ENCODE measurements around the gene SANBR.
"Not testable (repeated sequence)": the region's sequence is repeated elsewhere in the genome, so short reads cannot be mapped to it uniquely, and the experiment has no call there.

The SANBR gene

GRCh38 chr2:61034592-61034991 is 31.1 kb upstream of the SANBR start:
- not testable (repeated sequence) for H3K27me3 ChIP-seq (ENCODE audit: control insufficient read depth in 1 of 2, insufficient read depth in 2 of 2, low read length in 2 of 2); H3K4me3 ChIP-seq (ENCODE audit: low read length in 2 of 2); H3K27ac ChIP-seq (ENCODE audit: low read length); H3K9me3 ChIP-seq (ENCODE audit: control insufficient read depth in 2 of 2, low read length in 2 of 2); H3K9ac ChIP-seq (ENCODE audit: low read length in 2 of 2); H3K4me1 ChIP-seq (ENCODE audit: control insufficient read depth, insufficient read depth, low read length)
- peaks cover 16 to 24% of the 10 kb centered on the region in 2 donors for H3K36me3 ChIP-seq (ENCODE audit: control insufficient read depth in 2 of 2, insufficient read depth in 2 of 2, low read length in 2 of 2)

DNA sequence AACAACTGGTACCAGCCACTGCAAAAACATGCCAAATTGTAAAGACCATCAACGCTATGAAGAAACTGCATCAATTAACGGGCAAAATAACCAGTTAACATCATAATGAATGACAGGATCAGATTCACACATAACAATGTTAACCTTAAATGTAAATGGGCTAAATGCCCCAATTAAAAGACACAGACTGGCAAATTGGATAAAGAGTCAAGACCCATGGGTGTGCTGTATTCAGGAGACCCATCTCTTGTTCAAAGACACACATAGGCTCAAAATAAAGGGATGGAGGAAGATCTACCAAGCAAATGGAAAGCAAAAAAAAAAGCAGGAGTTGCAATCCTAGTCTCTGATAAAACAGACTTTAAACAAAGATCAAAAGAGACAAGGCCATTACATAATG is 29.0 kb upstream of the SANBR start:
- H3K9me3 ChIP-seq (ENCODE audit: control insufficient read depth in 2 of 2, low read length in 2 of 2); H3K9ac ChIP-seq (ENCODE audit: low read length in 2 of 2); H3K4me1 ChIP-seq (ENCODE audit: control insufficient read depth, insufficient read depth, low read length); H3K4me3 ChIP-seq (ENCODE audit: low read length in 2 of 2); H3K27ac ChIP-seq (ENCODE audit: low read length); H3K27me3 ChIP-seq (ENCODE audit: control insufficient read depth in 1 of 2, insufficient read depth in 2 of 2, low read length in 2 of 2): not testable (repeated sequence)
- H3K36me3 ChIP-seq (ENCODE audit: control insufficient read depth in 2 of 2, insufficient read depth in 2 of 2, low read length in 2 of 2), result peaks cover 11 to 20% of the 10 kb centered on the region in 2 donors

- no peaks in the 10 kb centered on the region for H3K36me3 ChIP-seq (ENCODE audit: control insufficient read depth in 2 of 2, insufficient read depth in 2 of 2, low read length in 2 of 2)
- no peak overlapping the region for H3K4me3 ChIP-seq (ENCODE audit: low read length in 2 of 2)
- H3K27ac ChIP-seq (ENCODE audit: low read length), result no peak overlapping the region
- no peak overlapping the region for H3K9ac ChIP-seq (ENCODE audit: low read length in 2 of 2)
- no peaks in the 10 kb centered on the region for H3K4me1 ChIP-seq (ENCODE audit: control insufficient read depth, insufficient read depth, low read length)
- no peaks in the 10 kb centered on the region for H3K27me3 ChIP-seq (ENCODE audit: control insufficient read depth in 1 of 2, insufficient read depth in 2 of 2, low read length in 2 of 2)
- no peaks in the 10 kb centered on the region for H3K9me3 ChIP-seq (ENCODE audit: control insufficient read depth in 2 of 2, low read length in 2 of 2)
These were observed 22.9 kb upstream of the SANBR start for GRCh38 chr2:61042807-61043206.

DNA sequence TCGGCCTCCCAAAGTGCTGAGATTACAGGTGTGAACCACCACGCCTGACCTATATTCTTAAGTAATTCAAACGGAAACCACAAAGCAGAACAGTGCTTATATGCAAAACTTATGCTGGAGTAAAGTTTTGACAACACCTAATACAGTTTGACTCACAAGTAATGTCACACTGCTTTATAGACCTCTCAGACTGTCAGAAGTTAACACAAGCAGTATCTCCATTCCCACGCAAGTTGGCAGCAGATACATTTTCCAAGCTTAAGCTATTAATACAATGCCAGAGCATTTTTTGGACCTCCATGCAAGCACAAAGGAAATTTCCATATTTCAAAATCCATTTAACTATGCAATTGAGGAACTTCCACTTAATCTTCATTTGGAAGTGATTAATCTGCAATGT is 21.0 kb upstream of the SANBR start:
- no peaks in the 10 kb centered on the region for H3K4me1 ChIP-seq (ENCODE audit: control insufficient read depth, insufficient read depth, low read length)
- H3K9me3 ChIP-seq (ENCODE audit: control insufficient read depth in 2 of 2, low read length in 2 of 2), result no peaks in the 10 kb centered on the region
- peaks cover 3 to 8% of the 10 kb centered on the region in 2 donors for H3K36me3 ChIP-seq (ENCODE audit: control insufficient read depth in 2 of 2, insufficient read depth in 2 of 2, low read length in 2 of 2)
- H3K27me3 ChIP-seq (ENCODE audit: control insufficient read depth in 1 of 2, insufficient read depth in 2 of 2, low read length in 2 of 2), result no peaks in the 10 kb centered on the region
- H3K27ac ChIP-seq (ENCODE audit: low read length), result no peak overlapping the region
- H3K4me3 ChIP-seq (ENCODE audit: low read length in 2 of 2), result no peak overlapping the region
- H3K9ac ChIP-seq (ENCODE audit: low read length in 2 of 2), result no peak overlapping the region

- Histone ChIP-seq H3K4me3 (ENCODE audit: low read length in 2 of 2) (no peak overlapping the region), H3K4me1 (ENCODE audit: control insufficient read depth, insufficient read depth, low read length) (no peaks in the 10 kb centered on the region), H3K27ac (ENCODE audit: low read length) (no peak overlapping the region), H3K9ac (ENCODE audit: low read length in 2 of 2) (no peak overlapping the region), H3K27me3 (ENCODE audit: control insufficient read depth in 1 of 2, insufficient read depth in 2 of 2, low read length in 2 of 2) (no peaks in the 10 kb centered on the region), H3K9me3 (ENCODE audit: control insufficient read depth in 2 of 2, low read length in 2 of 2) (no peaks in the 10 kb centered on the region), H3K36me3 (ENCODE audit: control insufficient read depth in 2 of 2, insufficient read depth in 2 of 2, low read length in 2 of 2) (peaks cover 3 to 8% of the 10 kb centered on the region in 2 donors)
These were observed 20.4 kb upstream of the SANBR start for GRCh38 chr2:61045226-61045625.

- Histone ChIP-seq H3K4me3 (ENCODE audit: low read length in 2 of 2) (no peak overlapping the region), H3K4me1 (ENCODE audit: control insufficient read depth, insufficient read depth, low read length) (no peaks in the 10 kb centered on the region), H3K9me3 (ENCODE audit: control insufficient read depth in 2 of 2, low read length in 2 of 2) (no peaks in the 10 kb centered on the region), H3K36me3 (ENCODE audit: control insufficient read depth in 2 of 2, insufficient read depth in 2 of 2, low read length in 2 of 2) (peaks cover 3 to 8% of the 10 kb centered on the region in 2 donors), H3K27ac (ENCODE audit: low read length) (no peak overlapping the region), H3K27me3 (ENCODE audit: control insufficient read depth in 1 of 2, insufficient read depth in 2 of 2, low read length in 2 of 2) (no peaks in the 10 kb centered on the region), H3K9ac (ENCODE audit: low read length in 2 of 2) (no peak overlapping the region)
These were observed 19.7 kb upstream of the SANBR start for GRCh38 chr2:61045999-61046398.

- no peak overlapping the region for H3K9ac ChIP-seq (ENCODE audit: low read length in 2 of 2)
- H3K4me3 ChIP-seq (ENCODE audit: low read length in 2 of 2), result no peak overlapping the region
- no peaks in the 10 kb centered on the region for H3K27me3 ChIP-seq (ENCODE audit: control insufficient read depth in 1 of 2, insufficient read depth in 2 of 2, low read length in 2 of 2)
- no peaks in the 10 kb centered on the region for H3K4me1 ChIP-seq (ENCODE audit: control insufficient read depth, insufficient read depth, low read length)
- H3K27ac ChIP-seq (ENCODE audit: low read length), result no peak overlapping the region
- H3K9me3 ChIP-seq (ENCODE audit: control insufficient read depth in 2 of 2, low read length in 2 of 2), result no peaks in the 10 kb centered on the region
- peaks cover 0 to 3% of the 10 kb centered on the region in 2 donors for H3K36me3 ChIP-seq (ENCODE audit: control insufficient read depth in 2 of 2, insufficient read depth in 2 of 2, low read length in 2 of 2)
These were observed 10.1 kb upstream of the SANBR start for GRCh38 chr2:61055557-61055956.

DNA sequence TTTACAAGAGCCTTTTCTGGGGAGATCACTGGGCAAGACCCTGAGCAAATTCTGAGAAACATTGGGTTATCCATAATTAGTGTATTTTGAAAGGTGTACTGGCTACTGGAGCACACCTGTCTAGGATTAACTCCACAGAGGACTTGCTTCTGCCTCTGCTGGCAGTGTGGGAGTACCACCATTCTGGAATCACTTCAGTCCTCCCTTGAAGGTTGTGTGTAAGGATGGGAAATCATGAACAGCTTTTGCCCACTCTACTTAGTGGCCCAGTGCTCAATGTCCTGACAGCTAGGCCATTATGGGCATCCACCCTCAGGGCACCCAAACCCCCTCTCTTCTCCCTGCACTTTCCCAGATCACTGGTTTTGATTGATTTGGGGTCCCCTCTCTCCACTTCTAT is 8.1 kb upstream of the SANBR start:
- Histone ChIP-seq H3K9me3 (ENCODE audit: control insufficient read depth in 2 of 2, low read length in 2 of 2) (no peaks in the 10 kb centered on the region), H3K27me3 (ENCODE audit: control insufficient read depth in 1 of 2, insufficient read depth in 2 of 2, low read length in 2 of 2) (no peaks in the 10 kb centered on the region), H3K36me3 (ENCODE audit: control insufficient read depth in 2 of 2, insufficient read depth in 2 of 2, low read length in 2 of 2) (peaks cover 0 to 3% of the 10 kb centered on the region in 2 donors), H3K27ac (ENCODE audit: low read length) (no peak overlapping the region), H3K9ac (ENCODE audit: low read length in 2 of 2) (no peak overlapping the region), H3K4me1 (ENCODE audit: control insufficient read depth, insufficient read depth, low read length) (no peaks in the 10 kb centered on the region), H3K4me3 (ENCODE audit: low read length in 2 of 2) (no peak overlapping the region)

GRCh38 chr2:61059382-61059781 is 6.3 kb upstream of the SANBR start:
- no peaks in the 10 kb centered on the region for H3K36me3 ChIP-seq (ENCODE audit: control insufficient read depth in 2 of 2, insufficient read depth in 2 of 2, low read length in 2 of 2)
- no peak overlapping the region for H3K9ac ChIP-seq (ENCODE audit: low read length in 2 of 2)
- H3K4me3 ChIP-seq (ENCODE audit: low read length in 2 of 2), result no peak overlapping the region
- no peaks in the 10 kb centered on the region for H3K4me1 ChIP-seq (ENCODE audit: control insufficient read depth, insufficient read depth, low read length)
- no peaks in the 10 kb centered on the region for H3K9me3 ChIP-seq (ENCODE audit: control insufficient read depth in 2 of 2, low read length in 2 of 2)
- H3K27ac ChIP-seq (ENCODE audit: low read length), result no peak overlapping the region
- no peaks in the 10 kb centered on the region for H3K27me3 ChIP-seq (ENCODE audit: control insufficient read depth in 1 of 2, insufficient read depth in 2 of 2, low read length in 2 of 2)

DNA sequence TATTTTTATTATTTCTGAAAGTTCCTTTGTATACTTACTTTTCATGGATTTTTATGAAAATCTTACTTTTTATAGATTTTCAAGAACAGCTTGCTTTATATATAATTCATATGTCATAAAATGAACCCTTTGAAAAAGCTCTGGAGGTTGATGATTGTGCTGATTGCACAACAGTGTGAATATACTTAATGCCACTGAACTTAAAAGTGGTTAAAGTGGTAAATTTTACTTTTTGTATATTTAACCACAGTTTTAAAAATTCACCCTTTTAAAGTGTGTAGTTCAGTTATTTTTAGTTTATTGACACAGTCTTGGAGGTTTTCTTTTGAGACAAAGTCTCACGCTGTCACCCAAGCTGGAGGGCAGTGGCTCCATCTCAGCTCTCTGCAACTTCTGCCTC is 8.4 kb downstream of the SANBR start:
- Histone ChIP-seq H3K4me1 (ENCODE audit: control insufficient read depth, insufficient read depth, low read length) (no peaks in the 10 kb centered on the region), H3K9ac (ENCODE audit: low read length in 2 of 2) (no peak overlapping the region), H3K36me3 (ENCODE audit: control insufficient read depth in 2 of 2, insufficient read depth in 2 of 2, low read length in 2 of 2) (peaks cover 3 to 4% of the 10 kb centered on the region in 2 donors), H3K9me3 (ENCODE audit: control insufficient read depth in 2 of 2, low read length in 2 of 2) (no peaks in the 10 kb centered on the region), H3K27me3 (ENCODE audit: control insufficient read depth in 1 of 2, insufficient read depth in 2 of 2, low read length in 2 of 2) (no peaks in the 10 kb centered on the region), H3K27ac (ENCODE audit: low read length) (no peak overlapping the region), H3K4me3 (ENCODE audit: low read length in 2 of 2) (no peak overlapping the region)

GRCh38 chr2:61085883-61086282 is 20.2 kb downstream of the SANBR start:
- Histone ChIP-seq H3K36me3 (ENCODE audit: control insufficient read depth in 2 of 2, insufficient read depth in 2 of 2, low read length in 2 of 2) (peaks cover 4 to 11% of the 10 kb centered on the region in 2 donors), H3K27ac (ENCODE audit: low read length) (no peak overlapping the region), H3K9ac (ENCODE audit: low read length in 2 of 2) (no peak overlapping the region), H3K4me1 (ENCODE audit: control insufficient read depth, insufficient read depth, low read length) (no peaks in the 10 kb centered on the region), H3K27me3 (ENCODE audit: control insufficient read depth in 1 of 2, insufficient read depth in 2 of 2, low read length in 2 of 2) (no peaks in the 10 kb centered on the region), H3K4me3 (ENCODE audit: low read length in 2 of 2) (no peak overlapping the region), H3K9me3 (ENCODE audit: control insufficient read depth in 2 of 2, low read length in 2 of 2) (no peaks in the 10 kb centered on the region)

Data from stomach smooth muscle (tissue), 2 donors.